ENCODE data around the gene SRSF5.

The SRSF5 gene

DNA sequence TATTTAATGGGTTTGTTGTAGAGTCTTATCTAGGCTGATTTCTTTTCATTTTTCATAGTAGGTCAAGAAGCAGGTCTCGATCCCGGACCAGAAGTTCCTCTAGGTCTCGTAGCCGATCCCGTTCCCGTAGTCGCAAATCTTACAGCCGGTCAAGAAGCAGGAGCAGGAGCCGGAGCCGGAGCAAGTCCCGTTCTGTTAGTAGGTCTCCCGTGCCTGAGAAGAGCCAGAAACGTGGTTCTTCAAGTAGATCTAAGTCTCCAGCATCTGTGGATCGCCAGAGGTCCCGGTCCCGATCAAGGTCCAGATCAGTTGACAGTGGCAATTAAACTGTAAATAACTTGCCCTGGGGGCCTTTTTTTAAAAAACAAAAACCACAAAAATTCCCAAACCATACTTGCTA is 4.2 kb downstream of the SRSF5 start:
- DNase-seq, result no peak

- DNase-seq, result no peak
Measured at GRCh38 chr14:69772082-69773017, 5.4 kb downstream of the SRSF5 start.

DNA sequence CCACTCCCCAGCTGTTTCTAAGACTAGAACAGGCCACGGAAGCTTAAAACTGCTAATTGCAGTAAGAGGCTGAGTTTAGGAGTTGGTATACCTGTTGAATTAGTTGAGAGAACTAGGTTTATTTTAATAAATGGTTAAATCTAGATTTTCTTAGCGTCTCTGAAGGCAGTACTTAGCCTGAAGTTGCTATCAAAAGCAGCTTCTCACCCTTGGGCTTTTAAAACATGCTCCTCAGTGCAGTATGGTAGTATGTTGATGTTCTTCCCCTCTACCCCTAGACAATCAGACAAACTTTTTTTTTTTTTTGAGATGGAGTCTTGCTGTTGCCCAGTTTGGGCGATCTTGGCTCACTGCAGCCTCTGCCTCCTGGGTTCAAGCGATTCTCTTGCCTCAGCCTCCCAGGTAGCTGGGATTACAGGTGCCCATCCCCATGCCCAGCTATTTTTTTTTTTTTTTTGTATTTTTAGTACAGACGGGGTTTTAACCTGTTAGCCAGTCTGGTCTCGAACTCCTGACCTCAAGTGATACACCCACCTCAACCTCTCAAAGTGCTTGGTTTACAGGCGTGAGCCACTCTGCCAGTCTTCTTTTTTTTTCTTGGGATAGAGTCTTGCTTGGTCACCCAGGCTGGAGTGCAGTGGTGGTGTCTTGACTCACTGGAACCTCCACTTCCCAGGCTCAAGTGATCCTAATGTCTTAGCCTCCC is 6.8 kb downstream of the SRSF5 start:
- DNase-seq, result no peak

GRCh38 chr14:69775012-69775411 is 8.1 kb downstream of the SRSF5 start:
- no peak for DNase-seq

DNA sequence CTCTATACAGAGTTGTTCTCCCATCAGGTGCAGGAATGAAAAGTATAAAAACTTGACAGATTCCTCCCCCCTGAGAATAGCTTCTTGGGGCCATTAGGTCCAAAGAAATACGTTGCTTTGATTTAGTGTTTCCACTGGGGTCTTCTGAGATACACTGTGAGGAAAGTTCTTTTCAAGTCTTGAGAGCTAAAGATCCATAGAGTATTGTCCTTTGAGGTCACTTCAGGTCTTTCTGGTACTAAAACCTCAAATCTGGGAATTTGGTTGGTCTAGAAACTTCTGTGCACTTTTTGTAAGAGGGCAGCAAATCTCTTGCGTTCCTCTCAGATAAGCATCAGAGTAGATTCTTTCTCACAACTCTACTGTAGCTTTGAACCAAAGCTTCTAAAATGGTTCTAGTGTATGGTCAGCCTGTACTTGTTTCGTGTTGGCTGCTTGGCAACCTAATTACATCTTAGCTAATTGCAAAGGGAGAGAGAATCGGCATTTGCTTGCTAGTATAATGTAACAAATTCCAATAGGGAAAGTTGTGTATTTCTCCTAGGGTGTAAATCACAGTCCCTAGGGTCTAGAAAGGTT is 10.0 kb downstream of the SRSF5 start:
- no peak for DNase-seq

- no peak for DNase-seq
Measured at GRCh38 chr14:69779088-69779487, 12.1 kb downstream of the SRSF5 start.

- no peak for DNase-seq
Measured at GRCh38 chr14:69780092-69780491, 13.2 kb downstream of the SRSF5 start.

DNA sequence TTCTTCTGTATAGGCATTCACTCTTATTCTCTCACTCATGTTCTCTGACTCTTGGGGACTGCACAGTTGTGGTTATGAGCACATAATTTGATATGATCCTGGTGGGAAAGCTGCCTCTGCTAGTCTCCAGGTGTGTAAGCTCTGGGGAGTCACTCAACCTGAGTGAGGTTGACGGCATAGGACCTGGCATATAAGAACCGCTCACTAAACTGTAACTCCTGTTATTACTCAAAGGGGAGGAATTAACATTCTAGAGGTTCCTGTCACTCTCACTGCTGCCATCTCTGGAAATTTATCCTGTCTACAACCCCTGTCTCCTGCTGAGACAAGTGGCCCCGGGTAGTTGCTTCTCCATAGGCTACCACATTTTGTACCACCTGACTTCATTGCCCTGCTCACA is 14.0 kb downstream of the SRSF5 start:
- DNase-seq, result no peak

DNA sequence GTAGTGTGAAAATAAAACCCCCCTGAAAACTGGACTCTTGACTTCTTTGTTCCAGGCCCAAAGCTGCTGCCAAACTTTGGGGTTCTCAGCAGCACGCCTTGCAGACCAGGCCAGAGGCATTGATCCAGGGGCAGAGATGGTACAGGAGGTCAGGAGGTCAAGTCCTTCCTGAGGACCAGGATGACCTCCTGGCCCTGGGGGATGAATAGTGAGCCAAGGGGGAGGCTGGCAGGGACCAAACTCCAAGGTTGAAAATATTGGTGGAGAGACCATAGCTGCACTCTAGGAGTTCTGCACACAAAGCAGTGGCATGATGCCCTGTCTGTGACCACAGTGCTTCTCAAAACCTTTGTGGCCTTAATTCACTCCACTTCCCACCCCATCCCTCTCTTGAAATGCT is 18.0 kb downstream of the SRSF5 start:
- DNase-seq, result no peak

GRCh38 chr14:69786603-69787002 is 19.7 kb downstream of the SRSF5 start:
- DNase-seq, result no peak

DNA sequence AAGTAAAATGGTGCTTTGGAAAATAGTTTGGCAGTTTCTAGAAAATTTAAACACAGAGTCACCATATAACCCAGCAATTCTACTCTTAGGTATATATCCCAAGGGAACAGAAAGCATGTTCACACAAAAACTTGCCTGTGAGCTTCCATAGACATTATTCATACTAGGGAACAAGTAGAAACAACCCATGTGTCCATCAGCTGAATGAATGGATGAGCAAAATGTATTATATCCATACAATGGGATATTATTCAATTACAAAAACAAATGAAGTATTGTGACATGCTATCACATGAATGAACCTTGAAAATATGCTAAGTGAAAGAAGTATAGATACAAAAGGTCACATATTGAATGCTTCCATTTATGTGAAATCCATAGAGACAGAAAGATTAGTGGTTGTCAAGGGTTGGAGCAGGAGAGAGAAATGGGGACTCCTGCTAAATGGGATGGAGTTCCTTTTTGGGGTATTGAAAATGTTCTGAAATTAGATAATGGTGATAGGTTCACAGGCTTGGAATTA is 22.2 kb downstream of the SRSF5 start:
- no peak for DNase-seq

- no peak for DNase-seq
Measured at GRCh38 chr14:69792887-69793421, 26.0 kb downstream of the SRSF5 start.

- DNase-seq, result no peak
Measured at GRCh38 chr14:69794791-69795190, 27.8 kb downstream of the SRSF5 start.

- DNase-seq, result no peak
Measured at GRCh38 chr14:69795691-69796090, 28.7 kb downstream of the SRSF5 start.

DNA sequence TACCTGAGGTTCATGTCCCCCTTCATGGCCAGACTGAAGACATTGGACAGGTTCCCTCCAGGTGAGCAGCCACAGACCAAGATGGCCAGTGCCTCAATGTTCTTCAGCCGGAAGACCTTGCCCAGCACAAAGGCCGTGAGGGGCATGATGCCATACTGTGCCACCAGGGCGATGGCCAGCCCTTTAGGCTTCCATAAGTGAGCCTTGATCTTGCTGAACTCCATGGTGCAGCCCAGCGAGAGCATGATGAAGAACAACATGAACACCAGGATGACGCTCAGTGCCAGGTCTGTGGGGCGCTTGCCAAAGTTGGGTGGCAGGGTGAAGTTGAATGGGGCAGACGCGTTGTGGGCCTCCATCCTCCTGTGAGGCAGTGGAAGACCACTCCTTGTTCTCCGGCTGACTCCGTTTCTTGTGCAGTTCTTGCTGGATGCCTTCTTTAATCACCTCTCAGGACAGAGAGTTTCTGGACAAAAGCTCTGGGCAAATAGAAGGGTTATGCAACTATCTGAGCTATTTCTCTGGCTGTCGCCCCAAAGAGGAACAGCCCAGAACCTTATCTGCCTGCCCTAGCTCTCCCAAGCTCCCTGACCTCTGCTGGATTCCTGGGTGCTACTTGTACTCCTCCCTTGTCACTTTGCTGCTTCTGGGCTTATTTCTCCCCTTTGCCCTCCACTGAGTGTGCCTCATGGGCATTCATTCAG is 30.0 kb downstream of the SRSF5 start, which contains the start of gene SLC10A1:
Gene SLC10A1 (minus strand): TSS at position 445 of the 704 bp plus-strand sequence. CDS start 86 bp downstream, at position 359.
- no peak for DNase-seq

DNA sequence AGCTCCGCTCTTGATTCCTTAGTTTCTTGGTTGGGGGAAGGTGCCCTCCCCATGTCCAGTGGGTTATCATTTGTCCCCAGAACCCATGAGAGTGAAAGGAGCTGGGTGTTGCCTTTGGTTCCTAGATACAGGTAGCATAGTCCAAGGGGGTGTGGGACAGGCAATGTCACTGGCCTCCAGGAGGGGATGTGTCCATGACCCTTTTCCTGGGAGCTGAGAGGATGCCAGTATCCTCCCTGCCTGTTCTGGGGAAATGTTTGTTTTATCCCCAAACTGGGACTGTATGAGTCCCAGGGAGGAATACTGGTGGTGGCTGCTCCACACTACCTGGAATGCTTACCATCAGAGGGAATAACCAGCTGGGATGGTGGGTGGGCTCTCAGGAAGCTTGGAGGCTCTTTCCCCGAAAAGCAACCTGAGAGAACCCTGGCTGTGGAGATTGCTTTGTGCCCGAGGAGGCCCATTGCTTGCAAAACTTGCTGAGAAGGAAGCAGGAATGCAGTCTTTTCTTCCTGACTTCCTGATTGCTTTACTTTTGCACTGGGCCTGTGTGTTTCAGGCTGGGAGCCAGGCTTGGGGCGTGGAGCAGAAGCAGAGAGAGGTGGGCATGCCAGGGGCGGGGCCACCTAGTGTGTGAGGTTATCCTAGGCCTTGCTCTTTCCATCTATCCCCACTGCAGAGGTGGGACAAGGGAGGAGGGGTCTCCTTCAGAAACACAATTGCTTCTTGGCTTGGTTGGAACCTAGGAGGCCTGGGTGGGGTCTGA is 30.8 kb downstream of the SRSF5 start:
- no peak for DNase-seq

- no peak for DNase-seq
Measured at GRCh38 chr14:69798339-69798735, 31.4 kb downstream of the SRSF5 start.

- DNase-seq, result no peak
Measured at GRCh38 chr14:69803753-69804152, 36.8 kb downstream of the SRSF5 start.

DNA sequence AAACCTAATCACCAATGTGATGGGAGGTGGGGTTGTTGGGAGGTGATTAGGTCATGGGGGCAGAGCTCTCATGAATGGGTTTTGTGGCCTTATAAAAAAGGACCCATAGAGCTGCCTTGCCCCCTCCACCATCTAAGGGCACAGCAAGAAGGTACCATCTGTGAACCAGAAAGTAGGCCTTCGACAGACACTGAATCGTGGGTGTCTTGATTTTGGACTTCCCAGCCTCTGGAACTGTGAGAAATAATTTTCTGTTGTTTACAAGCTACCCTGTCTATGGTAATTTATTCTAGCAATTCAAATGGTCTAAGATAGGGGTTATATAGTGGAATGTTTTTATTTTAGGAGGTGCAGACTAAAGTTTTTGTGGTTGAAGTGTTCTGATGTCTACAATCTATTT is 38.0 kb downstream of the SRSF5 start:
- no peak for DNase-seq

DNA sequence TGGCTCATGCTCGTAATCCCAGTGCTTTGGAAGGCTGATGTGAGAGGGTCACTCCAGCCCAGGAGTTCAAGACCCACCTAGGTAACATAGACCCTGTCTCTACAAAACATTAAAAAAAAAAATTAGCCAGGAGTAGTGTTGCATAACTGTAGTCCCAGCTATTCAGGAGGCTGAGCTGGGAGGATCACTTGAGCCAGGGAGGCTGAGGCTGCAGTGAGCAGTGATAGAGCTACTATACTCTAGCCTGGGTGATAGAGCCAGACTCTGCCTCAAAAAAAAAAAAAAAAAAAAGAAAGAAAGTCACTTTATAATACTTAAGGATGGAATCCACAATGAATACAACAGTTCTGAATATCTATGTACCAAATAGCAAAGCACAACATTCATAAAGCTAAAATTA is 40.2 kb downstream of the SRSF5 start:
- DNase-seq, result no peak

- DNase-seq, result no peak
Measured at GRCh38 chr14:69808919-69809808, 42.2 kb downstream of the SRSF5 start.

All from activated T-cell treated with anti-CD3 and anti-CD28 coated beads, Interleukin-2, amount 50 U/mL, for 1 hour (primary cell).